GM12864 (cell line): Measurements from ENCODE around the gene NANOS2.

Experiments used
- DNase-seq: peaks from one replicate; pipeline ENCODE4 v3.0.0-alpha.2; 2011; ENCODE audit warnings: low read depth
- H3K4me3 ChIP-seq: 2 replicates; pipeline ENCODE4 v1.5.1; 2011; ENCODE audit warnings: mild to moderate bottlenecking, low read depth, low read length, control low read depth
- TF ChIP-seq, protein P1 (sequence below): IDR thresholded peaks from 2 replicates; pipeline ENCODE4 v1.5.1; 2011; ENCODE audit warnings: low read depth, mild to moderate bottlenecking, moderate library complexity, low read length, control low read depth, inconsistent platforms; ENCODE audit errors: missing control alignments

NANOS2 gene

DNA sequence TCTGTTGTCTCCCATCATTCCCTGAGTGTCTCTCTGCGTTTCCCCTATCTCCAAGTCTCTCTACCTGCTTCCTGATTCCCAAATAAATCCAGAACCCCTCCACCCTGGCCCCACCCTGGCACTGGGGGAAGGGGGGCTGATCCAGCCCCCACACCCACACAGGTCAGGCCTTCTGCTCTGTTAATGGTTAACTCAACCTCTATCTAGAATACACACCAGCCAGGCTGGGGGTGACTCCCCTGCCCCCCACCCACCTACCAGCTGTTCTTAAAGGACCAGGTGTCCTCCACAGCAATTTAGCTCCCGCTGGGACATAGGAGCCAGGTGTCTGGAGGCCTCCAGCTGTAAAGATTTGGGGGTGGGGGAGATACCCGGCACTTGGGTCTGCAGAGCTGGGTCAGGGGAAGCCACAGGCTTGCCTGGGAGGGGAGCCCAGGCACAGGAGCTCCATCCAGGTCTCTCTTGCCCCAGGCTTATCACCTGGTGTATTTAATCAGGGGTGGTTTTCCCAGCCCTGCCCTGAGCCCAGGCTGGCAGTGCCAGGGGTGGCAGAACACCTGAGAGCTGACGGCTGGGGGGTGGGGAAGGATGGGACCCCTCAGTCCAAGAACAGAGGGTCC, 32.6 kb downstream of the NANOS2 start:
- no peak for DNase-seq
- no peak overlapping the region for H3K4me3 ChIP-seq

GRCh38 chr19:45881082-45881908, 33.3 kb downstream of the NANOS2 start:
- TF ChIP-seq, protein P1, sequence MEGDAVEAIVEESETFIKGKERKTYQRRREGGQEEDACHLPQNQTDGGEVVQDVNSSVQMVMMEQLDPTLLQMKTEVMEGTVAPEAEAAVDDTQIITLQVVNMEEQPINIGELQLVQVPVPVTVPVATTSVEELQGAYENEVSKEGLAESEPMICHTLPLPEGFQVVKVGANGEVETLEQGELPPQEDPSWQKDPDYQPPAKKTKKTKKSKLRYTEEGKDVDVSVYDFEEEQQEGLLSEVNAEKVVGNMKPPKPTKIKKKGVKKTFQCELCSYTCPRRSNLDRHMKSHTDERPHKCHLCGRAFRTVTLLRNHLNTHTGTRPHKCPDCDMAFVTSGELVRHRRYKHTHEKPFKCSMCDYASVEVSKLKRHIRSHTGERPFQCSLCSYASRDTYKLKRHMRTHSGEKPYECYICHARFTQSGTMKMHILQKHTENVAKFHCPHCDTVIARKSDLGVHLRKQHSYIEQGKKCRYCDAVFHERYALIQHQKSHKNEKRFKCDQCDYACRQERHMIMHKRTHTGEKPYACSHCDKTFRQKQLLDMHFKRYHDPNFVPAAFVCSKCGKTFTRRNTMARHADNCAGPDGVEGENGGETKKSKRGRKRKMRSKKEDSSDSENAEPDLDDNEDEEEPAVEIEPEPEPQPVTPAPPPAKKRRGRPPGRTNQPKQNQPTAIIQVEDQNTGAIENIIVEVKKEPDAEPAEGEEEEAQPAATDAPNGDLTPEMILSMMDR, result no peak
- no peak overlapping the region for H3K4me3 ChIP-seq
- DNase-seq, result no peak

More for the DNA sequence above, 32.6 kb downstream of the NANOS2 start:
- TF ChIP-seq, protein P1, result no peak

DNA sequence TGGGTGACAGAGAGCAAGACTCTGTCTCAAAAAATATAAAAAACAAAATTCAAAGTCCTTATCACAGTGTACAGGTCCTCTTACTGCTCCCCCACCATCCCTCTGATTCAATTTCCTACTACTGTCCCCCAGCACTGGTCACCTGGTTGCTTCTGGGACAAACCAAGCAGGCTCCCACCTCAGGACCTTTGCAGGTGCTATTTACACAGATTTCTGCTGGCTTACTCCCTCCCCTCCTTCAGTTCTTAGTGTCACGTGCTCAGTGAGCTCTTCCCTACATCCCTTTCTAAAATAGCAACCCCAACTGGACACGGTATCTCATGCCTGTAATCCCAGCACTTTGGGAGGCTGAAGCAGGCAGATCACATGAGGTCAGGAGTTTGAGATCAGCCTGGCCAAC, 34.6 kb downstream of the NANOS2 start:
- no peak for DNase-seq
- TF ChIP-seq, protein P1, result no peak
- no peak overlapping the region for H3K4me3 ChIP-seq

DNA sequence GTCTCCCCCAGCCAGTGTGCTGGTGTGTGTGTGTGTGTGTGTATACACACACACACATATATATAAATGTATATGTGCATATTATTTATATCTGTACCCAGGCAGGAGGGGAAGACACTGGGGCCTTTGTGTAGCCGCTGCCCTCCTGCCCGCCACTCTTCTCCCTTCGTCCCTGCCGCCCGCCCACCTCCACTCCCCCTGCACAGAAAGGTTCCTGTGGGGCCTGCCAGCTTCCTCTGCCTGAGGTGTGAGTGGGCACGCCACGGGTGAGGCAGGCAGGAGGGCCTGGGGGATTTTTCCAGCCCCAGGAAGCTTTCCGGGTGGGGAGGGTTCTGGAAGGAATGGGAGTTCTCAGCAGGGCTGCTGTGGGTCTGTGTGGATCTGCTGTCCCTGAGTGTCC, 35.5 kb downstream of the NANOS2 start:
- no peak for DNase-seq
- TF ChIP-seq, protein P1, result no peak

DNA sequence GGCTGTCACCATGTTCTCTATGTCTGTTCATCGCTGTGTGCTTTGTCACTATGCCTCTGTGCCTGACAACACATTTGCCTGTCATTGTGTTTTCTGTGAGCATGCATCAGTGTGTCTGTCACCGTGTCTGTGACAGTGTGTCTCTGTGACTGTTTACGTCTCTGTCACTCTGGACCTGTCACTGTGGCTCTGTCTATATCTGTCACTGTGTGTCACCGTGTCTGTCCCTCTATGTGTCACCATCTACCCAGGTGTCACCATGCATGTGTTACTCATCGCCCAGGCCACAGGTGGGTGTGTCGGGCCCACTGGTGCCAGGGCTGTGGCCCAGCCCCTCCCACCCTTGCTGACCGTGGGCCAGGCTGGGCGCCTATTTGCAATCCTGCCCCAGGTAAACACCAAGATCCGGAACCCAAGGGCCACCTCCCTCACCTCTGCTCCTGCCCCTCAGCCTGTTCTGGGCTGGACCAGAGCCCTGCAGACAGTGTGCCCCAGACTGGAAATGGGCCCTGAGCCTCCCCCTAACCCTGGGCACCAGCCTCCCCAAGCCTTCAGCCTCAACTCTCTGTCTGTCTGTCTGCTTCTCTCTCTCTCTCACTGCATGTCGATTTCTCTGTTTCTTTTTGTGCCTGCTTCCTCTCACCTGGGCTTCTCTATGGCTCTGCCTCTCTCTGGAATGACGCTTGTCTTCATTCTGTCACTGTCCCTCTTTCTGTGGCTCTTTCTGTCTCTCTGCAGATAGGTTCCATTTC, 36.4 kb downstream of the NANOS2 start:
- no peak overlapping the region for H3K4me3 ChIP-seq
- no peak for DNase-seq
- TF ChIP-seq, protein P1, result no peak

More for the DNA sequence above, 35.5 kb downstream of the NANOS2 start:
- no peak overlapping the region for H3K4me3 ChIP-seq

DNA sequence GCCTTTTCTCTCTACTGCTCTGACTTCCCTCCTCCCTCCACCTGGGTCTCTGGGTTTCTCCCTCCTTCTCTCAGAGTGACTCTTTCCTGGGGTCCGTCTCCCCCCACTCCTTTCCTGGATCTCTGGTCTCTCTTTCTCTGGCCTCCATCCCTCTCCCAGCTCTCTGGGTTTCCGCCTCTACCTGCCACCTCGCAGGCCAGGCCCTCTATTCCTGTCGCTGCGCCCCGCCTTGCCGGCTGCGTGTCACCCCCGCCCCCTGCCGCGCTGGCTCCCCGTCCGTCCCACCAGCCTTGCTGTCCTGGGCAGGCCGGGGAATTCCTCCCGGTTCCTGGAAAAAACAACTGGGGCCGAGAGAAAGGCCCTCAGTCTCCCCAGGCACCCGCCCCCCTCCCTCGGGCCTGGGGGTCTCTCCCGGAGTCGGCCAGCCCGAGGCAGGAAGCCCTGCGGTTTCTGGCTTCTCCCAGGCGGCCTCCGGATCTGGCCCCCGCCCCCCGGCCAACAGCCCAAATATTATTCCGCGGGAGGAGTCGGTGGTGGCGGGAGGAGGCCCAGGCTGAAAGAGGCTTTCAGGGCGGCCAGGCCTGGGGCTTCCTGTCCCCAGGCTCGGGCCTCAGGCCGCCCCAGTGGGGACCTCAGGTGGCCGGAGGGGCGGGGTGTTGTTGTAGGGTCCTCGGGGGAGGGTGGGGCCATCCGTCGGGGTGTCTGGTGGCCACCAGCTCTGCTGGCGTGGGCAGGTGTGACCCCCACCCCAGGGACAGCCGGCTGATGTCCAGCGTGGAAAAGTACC, 38.0 kb downstream of the NANOS2 start:
- TF ChIP-seq, protein P1, result no peak
- no peak for DNase-seq
- H3K4me3 ChIP-seq, result no peak overlapping the region
